ENCODE data around the gene SCN4A.
"Not testable (repeated sequence)": the region's sequence is repeated elsewhere in the genome, so short reads cannot be mapped to it uniquely, and the experiment has no call there.

Gene SCN4A

GRCh38 chr17:63984651-63985386 lies 12.1 kb upstream of the SCN4A start:
- no peak for FAIRE-seq

GRCh38 chr17:63984236-63984635 lies 11.5 kb upstream of the SCN4A start:
- no peak for FAIRE-seq

DNA sequence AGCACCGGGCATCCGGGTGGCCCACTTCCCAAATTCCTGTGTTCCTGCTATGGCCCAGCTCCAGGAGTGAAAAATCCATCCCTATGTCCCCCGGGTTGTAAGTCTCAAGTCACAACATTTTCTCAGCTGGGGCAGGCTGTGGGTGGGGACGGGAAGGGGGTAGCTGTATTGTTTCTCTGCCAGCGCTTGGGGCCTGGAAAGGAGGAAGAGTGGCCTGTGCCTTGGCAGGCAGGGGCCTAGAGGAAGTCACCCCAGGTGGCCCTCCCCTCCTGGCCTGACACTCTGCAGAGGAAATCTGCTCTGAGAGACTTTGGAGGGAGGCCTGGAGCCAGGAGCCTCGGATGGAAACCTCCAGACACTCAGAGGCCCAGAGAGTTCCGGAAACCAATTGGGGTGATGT lies 10.6 kb upstream of the SCN4A start:
- no peak for FAIRE-seq

DNA sequence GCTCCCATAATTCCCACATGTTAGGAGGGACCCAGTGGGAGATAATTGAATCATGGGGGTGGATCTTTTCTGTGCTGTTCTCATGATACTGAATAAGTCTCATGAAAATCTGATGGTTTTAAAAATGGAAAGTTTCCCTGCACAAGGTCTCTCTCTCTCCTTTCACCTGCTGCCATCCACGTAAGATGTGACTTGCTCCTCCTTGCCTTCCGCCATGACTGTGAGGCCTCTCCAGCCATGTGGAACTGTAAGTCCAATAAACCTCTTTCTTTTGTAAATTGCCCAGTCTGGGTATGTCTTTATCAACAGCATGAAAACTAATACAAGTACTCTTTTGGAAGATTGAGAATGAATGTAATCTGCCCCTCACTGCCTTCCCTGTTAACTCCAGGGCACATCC lies 9.9 kb upstream of the SCN4A start:
- not testable (repeated sequence) for FAIRE-seq

DNA sequence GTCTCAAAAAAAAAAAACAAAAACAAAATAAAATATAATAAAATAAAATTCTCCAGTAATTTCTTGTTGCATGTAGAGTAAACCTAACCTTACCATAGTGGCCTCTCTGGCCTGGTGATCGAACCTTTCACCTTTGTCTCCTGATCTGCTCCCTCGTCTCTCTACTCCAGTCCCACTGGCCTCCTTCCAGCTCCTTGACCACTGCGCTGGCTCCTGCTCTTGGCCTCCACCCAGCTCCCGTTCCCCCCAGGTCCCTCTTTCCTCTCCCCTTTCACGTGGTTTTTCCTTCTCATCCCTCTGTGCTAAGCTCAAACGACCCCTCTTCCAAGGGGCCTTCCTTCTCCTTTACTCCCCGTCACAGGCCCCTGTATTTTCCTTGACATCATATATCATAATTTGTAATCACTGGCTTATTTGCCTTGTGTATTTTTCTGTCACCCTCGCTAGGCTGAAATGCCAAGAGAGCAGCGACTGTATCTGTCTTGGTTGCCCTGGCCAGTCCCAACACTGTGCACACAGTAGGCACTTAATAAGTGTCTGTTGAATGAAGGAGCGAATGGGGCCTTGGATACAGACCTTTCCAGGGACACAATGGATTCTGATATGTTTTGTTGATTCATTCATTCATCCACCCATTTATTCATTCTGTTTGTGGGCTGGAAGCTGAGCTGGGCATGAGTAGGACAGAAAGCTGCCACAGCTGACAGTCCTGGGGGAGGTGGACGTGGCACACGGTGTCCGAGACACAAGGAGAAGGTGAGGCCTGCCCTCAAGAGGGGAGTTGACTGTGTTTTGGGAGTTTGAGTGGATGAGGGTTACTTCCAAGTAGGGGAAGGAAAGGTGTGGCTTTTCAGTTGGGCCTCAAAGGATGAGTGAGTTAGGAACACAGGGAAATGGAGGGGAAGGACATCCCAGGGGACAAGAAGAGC lies 5.8 kb upstream of the SCN4A start:
- no peak for FAIRE-seq

DNA sequence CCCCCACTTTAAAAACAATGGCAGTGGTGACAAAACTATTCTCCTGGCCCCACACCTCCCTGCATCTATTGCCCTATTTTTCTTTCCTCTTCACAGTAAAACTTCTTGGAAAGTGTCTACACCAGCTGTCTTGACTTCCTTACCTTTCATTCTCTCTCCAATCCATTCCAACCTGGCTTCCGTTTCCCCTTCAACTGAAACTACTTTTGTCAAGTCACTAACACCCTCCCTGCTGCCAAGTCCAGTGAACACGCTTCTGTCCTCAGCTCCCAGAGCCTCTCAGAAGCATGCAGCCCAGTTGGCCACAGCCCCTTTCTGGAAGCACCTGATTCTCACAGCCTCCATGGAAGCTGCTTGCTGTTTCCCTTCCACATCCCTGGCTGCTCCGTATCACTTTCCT lies 4.0 kb upstream of the SCN4A start:
- no peak for FAIRE-seq

GRCh38 chr17:63975541-63976092 lies 2.9 kb upstream of the SCN4A start:
- no peak for FAIRE-seq

GRCh38 chr17:63974594-63975192 lies 2.0 kb upstream of the SCN4A start:
- FAIRE-seq: no peak

DNA sequence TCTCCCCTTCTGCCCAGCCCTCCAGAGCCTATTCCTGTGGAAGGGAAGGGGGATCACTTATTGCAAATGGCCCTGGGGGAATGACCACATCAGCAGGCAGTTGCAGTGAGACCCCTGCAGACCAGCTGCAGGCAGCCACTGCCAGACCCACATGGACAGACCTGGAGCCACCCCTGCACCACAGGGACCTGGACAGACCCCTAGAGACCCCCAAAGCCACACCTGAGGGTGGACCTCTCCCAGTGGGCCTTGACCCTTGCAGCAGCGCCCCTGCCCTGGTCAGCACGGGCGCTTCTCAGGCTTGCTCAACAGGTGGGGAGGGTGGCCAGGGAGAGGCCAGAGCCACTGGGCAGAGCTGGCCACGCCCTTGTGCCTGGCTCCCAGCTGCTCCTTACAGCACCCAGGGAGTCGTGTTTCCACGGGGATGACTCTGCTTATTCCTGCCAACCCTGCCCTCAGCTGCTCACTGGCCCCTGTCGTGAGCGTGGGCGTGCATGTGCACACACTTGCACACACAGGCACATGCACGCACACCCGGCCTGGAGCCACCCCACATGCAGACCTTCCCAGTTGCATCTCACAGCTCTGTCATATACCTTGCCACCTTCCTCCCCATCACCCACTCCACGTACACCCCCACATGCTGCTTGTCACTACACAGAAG lies 1.3 kb upstream of the SCN4A start:
- FAIRE-seq: no peak

DNA sequence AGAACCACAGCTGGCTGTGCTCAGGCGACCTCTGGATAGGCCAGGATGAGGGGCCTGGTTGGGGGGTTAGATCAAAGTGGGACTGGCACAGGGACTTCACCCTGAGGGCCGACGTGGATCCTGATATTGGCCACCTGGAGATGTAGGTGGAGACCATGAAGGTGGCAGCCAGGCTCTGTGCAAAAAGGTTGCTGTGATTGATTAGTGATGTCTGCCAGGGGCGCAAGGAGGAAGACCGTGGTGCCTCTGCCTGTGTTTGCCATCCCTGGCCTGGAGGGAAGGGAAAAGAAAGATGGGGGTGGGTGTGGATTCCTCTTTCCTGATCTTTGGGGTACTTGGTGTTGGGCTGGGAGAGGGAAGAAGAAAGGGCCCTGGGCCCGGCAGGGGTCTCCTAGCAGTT lies 529 bp upstream of the SCN4A start:
- no peak for FAIRE-seq

DNA sequence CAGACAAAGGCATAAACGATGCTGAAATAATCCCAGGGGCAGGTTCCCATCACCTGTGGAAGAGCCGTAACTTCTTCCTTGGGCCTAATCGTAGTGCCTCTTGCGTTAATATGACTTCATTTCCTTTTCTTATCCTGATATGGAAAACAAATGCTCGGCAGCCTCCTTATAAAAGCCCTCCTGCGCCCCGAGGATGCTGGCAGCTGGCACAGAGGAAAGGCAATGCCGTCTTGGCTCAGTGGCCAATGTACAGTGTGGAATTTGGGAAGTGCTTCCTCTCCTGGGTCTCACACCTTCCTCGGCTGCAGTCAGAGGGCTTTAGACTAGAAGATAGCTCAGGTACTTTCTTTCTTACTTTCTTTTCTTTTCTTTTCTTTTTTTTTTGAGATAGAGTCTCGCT lies 3.4 kb downstream of the SCN4A start:
- no peak for FAIRE-seq

- no peak for FAIRE-seq
Observed at GRCh38 chr17:63967953-63968352, 4.8 kb downstream of the SCN4A start.

DNA sequence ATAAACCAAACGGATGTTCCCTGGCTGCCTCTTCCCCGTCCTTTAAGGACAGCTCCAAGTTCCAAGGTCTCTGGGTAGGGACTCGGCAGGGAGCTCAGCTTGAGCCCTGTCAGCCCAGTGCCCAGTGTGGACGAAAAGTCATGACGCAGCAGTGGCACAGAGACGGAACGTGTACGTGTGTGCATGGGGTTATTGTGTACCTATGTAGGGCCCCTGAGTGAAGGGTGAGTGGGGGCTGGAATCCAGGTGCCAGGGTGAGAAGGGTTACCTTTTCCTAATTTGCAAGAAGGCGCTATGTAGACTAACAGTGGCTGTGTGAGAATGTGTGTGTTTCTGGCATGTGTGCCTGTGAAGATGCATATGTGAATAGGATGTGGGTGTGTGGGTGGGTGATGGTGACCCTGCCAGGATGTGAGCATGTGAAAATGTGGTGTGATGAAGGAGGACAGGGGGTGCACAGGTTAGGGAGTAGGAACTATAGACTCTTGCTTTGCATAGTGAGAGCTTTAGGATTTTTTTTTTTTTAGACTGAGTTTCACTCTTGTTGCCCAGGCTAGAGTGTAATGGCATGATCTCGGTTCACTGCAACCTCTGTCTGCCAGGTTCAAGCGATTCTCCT lies 6.0 kb downstream of the SCN4A start:
- FAIRE-seq: no peak

GRCh38 chr17:63963123-63963522 lies 9.6 kb downstream of the SCN4A start:
- FAIRE-seq: no peak

DNA sequence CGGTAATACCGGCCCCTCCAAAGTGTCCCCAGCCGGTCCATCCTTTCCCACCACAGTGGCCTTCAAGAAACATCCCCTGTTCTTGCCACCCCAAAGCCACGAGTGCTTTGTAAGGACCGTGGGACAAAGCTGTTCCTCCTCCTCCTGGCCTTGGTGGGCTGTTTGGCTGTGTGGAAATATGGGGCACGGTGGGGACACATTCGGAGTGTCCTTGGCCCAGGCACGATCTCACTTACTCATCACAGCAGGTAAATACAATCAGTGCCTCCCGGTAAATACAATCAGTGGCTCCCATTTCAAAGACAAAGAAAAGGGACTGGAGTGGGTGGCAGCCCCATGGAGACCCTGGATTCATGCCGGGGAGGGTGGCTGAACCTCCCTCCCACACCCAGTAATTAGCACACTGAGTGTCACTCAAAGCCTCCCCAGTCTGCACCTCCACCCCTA lies 10.4 kb downstream of the SCN4A start:
- FAIRE-seq: no peak

DNA sequence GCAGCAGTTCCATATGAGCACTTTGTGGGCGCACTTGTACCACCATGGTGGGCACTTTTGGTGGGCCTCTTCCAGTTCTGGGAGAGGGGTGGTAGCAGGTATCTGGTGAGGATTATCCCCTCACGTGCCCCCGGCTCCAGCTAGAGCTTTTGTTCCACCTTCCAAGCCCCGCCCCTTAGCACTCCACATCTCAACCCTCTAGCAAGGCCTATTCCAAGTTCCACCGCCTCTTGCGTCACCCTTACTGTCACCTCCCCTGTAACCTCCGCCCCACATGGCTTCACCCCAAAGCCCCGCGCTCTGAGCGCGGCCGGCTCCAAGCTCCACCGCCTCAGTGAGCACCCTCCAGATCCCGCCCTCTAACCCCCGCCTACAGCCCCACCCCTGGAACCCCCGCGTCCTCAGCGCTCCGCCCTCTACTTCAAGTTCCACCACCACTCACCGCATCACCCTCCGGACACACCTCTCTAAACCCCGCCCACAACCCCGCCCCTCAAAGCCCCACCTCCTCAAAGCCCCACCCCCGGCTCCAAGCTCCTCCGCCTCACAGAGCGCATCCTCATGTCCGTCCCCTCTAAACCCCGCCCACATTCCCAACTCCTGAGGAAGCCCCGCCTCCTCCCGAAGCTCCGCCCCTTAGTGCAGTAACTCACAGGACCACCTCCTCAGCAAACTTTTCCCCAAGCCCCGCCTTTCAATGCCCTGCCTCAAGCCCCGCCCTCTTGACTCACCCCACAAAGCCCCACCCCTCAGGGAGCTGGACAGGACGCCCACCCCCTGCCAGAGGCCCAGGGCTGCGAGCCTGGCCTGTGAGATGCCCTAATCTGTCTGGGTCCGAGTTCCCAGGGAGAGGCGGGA lies 11.1 kb downstream of the SCN4A start:
- no peak for FAIRE-seq

- FAIRE-seq: no peak
Observed at GRCh38 chr17:63960430-63960829, 12.3 kb downstream of the SCN4A start.

GRCh38 chr17:63960006-63960405 lies 12.7 kb downstream of the SCN4A start:
- FAIRE-seq: no peak

GRCh38 chr17:63956296-63956920 lies 16.3 kb downstream of the SCN4A start:
- FAIRE-seq: no peak

DNA sequence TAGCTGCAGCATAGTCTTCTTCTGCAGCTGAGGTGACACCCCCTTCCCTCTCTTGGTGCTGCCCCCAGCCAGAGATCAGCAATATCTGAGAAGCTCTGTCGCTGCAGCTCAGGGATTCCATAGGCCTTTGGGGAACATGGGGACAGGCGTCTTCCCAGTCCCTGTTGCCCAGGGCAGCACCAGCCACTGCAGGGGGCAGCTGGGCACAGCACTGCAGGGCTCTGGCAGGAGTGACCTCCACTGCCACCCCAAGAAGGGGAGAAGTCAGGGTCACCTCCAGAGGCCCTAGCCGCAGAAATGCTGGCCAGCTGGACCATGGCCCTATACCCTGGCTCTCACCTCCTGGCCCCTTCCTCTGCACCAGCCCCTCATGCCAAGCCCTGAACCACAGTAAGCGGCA lies 16.9 kb downstream of the SCN4A start:
- no peak for FAIRE-seq

- FAIRE-seq: no peak
Observed at GRCh38 chr17:63955232-63955631, 17.5 kb downstream of the SCN4A start.
